ENCODE measurements around the gene KIF17.
A peak's percentile ranks its signal among the peaks of the same experiment; 100 is the strongest.
"Not testable (repeated sequence)": the region's sequence is repeated elsewhere in the genome, so short reads cannot be mapped to it uniquely, and the experiment has no call there.

KIF17 gene

DNA sequence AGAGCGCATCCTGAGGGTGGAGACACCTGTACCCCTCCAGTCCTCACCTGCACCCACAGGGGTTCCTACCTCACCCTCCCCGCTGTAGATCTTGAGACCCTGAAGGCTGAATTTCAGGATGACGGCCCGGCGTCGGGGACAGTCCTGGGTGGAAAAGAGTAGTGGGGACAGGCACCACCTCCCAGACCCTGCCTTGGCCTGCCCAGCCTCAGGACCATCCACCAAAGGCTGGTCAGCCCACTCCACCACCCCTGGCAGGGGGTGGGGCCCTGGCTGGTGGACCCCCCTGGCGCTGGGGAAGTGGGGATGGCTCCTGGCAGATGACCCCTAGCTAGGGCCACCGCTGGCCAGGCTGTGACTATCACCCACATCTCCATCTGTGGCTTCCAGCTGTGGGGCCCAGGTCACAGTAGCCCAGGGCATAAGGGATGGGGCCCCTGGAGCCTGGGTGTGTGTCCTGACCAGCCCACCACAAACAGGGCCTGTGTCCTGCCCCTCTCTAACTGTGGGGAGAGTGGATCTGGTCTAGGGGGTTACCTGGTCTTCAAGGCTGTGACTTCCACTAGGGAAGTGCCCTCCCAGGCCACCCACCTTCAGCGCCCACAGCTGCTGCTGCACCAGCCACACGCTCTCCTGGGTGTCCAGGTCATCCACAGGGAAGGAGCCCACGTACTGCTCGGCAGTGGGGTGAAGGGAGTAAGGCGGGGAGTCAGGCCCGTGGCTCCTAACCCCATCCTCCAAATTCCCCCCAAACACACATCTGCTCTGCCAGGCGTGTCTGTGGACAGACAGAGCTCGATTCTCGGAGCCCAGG, 9.3 kb upstream of the KIF17 start:
- DNase-seq: no peak

DNA sequence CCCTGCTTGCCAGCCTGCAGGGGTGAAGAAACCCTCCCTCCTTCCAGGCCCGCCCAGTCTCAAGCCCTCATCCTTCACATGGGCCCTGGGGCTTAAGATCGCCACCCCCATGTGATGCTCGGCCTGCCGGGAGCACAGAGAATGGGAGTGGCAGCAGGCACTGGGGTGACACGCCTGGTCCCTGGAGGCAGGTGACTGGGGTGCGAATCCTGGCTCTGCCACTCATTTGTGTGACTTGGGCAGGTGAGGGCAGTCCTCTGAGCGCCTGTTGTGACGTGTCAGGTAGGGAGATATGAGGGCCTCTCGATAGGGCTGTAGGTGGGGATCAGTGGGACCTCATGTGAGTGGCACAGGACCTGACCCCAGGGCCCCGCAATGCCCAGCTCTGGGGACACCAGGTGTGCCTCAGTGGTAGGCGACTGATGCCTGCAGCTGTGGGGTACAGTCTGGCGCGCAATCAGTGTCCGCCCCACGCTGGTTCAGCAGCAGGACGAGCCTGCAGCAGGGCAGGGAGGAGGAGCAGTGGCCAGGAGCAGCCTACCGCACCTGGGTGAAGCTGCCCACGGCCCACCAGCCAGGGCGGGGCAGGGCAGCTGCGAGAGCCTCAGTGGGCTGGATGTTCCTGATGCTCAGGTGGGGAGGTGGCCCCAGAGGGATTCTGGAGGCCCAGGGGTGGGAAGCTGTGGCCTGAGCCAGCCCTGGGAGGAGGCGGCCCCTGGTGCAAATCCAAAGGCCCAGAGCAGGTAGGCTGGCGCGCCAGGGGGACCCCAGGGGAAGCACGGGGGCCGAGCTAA, 8.5 kb upstream of the KIF17 start:
- DNase-seq: no peak

DNA sequence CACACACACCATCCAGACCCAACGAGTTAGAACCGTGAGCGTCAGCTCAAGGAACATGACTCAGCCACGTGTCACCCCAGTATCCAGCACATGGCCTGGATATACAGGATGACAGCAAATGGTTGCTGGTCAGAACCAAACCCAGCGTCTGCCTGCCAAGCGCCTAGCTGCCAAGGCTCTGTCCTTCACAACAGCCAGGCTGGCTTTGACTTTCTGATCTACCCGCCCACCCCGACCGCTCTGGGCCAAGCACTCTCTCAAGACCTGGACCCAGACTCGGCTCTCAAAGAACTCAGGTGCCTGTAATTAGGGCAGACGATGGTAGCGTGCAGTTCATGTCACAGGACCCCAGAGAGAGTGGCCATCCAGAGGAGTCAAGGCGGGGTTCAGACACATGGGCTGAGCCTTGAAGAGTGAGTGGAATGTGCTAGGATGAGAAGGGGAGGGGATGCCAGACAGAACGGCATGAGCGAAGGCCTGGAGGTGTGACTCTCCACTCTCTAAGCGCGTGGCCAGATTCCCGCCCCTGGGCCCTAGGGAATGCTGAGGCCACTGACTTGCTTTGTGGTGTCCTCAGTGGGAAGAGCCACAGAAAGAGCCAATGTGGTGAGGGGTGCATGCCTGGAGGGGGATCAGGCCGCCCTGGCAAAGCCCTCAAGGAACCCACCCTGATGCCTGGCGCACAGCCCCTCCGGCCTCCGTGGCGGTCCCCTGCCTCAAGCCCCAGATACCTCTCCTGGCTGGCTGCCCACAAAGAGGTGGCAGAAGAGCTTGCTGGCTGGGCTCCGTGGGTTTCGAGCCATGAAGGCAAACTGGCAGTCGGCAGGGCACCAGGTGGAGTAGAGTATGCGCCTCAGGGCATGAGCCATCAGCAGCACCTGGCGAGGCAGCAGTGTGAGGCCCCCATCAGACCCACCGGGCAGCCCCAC, 7.6 kb upstream of the KIF17 start:
- DNase-seq: peak; percentile 86

DNA sequence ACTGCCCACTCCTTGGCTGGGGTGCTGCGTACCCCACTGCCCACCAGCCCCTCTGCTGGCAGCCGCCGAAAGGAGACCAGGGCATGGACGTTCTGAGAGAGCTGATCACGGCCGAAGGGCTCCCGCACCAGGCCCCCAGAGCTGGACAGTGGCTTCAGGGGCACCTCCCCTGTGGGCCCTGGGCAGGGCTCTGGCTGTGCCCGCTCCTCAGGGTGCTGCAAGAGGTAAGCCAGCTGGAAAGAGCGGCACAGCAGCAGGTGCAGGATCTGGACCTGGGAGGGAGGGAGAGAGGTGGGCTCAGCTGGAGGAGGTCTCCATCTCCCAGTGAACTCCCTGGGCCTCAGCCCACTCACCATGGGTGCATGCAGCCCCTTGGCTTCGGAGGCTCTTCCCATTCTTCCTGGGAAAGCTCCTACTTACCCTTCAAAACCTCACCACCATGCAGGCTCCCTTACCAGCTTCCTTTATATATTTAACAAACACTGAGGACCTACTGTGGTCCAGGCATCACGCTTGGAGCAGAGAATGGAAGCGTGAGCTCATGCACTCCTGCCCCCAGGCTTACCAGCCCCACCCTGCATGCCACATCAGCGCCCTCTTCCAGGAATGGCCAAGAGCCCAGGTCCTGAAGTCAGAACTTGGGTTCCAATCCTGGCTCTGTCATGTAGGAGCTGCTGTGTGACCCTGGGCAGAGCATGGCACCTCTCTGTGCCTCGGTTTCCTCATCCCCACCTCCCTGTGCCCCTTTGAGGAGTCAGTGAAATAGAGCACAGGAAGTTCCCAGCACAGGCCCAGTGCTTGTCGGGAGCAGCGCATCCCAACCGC, 6.8 kb upstream of the KIF17 start:
- no peak for DNase-seq

DNA sequence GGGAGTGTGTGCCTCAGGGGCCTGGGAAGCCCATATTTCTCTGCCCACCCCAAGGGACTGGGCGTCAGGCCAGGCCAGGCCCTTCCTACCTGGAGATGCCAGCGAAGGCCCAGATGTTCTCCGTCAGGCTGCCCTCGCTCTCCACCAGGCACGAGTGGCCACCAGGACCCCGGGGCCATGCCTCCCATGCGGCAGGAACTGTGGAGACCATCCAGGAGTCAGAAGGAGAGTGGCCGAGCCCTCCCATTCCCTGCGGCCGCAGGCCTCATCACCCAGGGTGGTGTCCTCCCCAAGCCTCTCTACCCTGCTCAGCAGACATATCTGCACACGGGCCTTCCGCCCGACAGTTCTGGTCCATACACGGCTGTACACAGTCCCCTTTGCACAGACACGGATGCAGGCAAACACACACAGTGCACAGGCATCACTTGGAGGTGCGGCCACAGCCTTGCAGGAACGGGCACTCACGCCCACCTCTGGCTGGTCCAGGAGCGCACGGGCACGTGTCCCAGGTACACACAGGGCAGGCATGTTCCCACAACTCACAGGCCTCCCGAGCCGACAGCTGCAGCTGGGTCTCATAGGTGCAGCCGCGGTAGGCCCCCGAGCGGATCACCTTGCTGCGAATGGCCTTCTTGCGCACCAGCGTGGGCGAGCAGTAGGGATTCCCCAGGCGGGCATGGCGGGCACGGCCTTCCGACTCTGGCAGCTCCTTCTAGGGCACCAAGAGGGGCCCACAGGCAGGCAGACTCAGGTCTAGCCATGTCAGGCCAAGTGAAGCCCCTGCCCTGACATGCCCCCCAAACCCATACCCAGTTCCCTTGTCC, 5.9 kb upstream of the KIF17 start:
- no peak for DNase-seq

DNA sequence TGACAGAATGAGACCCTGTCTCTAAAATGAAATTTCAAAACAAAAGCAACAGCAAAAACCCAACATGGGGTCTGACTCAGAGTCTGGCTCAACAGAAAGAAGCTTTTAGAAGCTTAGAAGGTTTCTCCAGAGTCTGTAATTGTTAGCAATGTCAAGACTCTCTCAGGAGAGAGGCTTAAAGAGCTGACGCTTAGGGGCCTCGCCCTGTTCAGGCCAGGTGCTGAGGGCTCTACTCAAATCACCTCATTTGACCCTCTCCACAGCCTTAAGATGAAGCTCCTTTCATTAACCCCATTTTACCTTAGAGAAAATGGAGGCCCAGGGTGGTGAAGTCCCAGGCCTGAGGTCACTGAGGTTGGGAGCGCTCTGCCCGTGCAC, 5.3 kb upstream of the KIF17 start:
- no peak for DNase-seq

DNA sequence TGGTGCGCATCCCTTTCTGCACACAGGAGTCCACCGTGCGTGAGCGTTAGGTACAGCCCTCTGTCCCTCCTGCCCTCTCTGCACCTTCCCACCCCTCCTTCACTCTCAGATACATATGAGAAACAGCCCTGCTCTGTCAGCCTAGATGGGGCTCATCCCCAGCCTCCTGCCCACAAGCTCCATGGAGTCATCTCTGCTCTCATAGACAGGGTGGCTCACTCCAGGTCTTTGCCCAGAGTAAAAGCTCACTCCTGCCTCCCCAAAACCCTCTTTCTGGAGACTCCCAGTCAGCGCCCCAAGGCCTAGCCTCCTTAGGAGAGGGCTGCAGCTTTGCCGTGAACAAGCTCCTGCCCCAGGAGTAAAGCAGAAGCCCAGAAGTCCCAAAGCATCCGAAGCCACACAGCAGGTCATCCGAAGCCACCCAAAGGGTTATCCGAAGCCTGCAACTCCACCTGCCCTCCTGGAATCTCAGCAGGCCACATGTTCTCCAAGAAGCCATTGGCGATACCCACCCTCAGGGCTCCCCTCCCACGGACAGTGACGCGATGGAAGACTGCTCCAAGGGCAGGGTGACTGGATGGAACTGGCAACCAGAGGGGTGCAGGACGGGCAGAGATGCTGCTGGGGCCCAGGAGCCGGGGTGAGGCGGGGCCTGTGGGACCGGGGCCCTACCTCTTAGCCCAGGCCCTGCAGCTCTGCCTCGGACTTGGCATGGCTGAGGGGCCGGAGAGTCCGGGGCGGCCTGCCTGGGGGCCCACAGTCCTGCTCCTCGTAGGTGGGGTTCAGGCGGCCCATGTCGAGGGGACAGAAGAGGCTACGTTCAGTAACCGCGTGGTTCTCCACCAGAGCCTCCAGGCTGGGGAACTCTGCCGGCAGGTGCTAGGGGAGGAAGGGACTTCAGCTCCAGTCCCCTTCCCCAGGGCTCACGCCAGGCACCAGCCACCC, 3.6 kb upstream of the KIF17 start:
- no peak for DNase-seq

DNA sequence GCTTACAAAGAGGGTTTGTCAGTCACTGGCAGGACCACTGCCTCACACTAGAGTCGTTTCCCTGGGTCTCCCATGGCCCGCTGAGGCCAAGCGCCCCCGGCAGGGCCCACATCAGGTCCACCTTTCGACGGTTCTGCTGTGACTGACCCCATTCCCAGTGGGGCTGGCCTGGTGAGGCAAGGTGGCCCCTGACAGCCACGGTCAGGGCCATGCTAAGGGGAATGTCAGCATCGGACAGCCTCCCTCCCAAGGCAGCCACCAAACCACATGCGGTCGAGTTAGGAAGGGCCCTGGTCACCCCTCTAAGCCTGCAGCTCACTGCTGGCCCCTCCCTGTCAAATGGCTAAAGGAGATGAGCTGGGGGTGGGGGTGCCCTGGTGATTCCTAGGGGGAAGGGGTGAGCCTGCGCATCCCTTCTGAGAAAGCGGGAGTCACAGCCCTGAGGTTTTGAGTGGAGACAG, 2.9 kb upstream of the KIF17 start:
- no peak for DNase-seq

DNA sequence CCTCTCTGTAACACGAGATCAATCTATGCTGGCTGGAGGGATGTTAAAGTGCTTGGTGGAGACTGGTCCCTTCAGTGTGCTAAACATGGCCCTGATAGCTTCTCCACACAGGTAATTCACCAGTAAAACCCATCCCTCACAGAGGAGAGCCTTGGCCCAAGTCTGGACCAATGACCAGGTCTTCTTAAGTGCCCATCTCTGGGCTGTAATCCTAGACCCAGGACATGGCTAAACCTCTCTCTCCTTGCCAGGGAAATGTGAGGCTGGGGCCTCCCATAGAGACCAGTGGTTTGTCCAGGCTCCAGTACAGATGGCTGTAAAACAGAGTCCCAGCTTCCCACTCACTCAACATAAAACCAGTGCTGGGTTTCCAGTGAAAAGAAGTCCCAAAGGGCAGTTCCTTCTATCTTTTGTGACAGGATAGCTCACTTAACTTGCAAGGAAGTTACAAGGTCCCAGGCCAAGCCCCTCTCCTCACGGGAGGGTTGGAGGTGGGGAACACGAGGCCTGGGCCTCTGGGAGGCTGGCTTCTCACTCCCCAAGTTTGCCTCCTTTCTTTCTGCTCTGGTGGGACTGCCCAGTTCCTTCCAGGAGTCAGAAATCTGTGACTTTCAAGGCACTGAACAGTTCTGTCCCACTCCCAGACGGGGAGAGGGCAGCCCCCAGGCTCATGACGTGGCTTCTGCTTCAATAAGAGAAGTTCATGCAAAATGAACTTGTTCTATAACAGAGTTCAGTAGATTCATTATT, 2.2 kb upstream of the KIF17 start:
- DNase-seq: no peak

DNA sequence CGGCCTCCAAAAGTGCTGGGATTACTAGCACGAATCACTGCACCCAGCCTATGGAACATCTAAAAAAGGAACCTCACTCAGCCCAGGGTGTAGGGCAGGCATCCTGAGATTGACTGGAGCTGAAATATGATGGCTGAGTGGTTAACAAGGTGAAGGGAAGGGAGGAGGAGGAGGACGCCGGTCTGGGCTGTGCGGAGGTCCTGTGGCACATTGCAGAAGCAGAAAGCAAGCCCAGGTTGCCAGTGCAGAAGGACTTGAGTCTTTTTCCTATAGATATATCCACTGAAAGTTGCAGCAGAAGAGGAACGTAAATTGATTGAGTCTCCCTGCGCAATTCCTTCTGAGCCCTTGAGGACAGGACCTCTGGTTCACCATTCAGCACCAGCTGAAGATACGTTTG, 1.5 kb upstream of the KIF17 start:
- DNase-seq: no peak

DNA sequence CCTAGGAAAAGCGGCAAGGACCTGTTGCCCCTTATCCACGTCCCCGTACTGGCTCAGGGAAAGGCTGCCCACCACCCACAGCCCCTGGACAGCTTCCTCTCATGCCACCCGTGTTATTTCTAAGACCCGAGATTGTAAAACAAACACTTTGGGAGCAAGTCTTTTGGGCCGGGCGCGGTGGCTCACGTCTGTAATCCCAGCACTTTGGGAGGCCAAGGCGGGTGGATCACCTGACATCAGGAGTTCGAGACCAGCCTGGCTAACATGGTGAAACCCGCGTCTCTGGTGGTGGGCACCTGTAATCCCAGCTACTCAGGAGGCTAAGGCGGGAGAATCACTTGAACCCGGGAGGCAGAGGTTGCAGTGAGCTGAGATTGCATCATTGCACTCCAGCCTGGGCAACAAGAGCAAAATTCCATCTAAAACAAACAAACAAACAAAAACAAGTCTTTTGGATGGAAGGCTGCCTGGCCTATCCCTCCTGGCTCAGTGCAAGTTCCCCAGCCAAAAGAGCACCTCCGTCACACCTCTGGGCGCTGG, 606 bp upstream of the KIF17 start:
- DNase-seq: not testable (repeated sequence)

DNA sequence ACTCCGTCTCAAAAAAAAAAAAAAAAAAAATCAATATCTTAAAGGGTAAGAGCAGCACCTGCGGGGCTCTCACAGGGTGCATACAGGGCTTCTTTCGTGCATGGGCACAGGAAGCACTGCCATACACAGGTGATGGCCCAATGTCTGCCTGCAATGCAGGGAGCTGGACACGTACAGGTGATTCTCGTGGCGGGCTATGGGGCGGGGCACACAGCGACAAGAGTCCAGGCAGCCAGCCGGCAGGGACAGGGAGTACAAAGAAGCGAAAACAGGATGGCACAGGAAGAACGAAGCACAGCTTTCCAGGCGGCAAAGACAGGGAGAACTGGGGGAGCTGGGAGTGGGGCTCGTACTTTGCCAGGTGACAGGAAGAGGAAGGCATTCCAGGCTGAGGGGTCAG, 1.6 kb downstream of the KIF17 start:
- DNase-seq: no peak

DNA sequence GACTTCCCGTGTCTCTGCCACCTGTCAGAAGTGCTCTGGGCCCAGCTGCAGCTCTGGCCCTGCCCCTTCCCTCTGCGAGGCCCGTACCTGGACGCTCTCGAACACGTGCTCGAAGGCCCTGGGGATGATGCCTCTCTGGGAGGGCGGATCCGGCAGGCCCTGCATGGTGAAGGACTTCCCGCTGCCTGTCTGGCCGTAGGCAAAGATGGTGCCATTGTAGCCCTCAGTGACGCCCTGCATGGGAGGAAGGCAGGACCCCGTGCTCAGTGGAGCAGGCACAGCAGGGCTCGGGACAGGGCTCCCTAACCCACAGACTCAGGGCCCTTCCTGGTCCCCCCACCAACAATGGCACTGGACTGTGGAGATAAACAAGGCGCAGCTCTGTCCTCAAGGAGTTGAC, 2.4 kb downstream of the KIF17 start:
- no peak for DNase-seq

DNA sequence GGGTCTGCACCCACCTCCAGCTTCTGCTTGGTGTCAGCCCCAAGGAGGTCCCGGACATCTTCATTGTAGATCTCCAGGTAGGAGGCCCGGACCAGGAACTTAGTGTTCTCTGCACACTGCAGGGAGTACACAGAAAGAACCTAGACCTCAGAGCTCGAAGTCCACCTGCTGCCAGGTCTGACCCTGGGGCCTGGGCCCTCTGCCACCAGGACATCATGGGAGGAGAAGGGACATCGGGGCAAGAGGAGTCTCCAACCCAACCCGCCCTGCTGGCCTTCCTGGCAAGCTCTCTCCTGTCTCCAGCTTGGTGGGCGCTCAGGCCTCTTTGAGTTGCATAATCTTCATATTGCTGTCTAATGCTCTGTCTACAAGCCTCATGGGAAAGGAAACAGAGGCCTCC, 4.4 kb downstream of the KIF17 start:
- no peak for DNase-seq

DNA sequence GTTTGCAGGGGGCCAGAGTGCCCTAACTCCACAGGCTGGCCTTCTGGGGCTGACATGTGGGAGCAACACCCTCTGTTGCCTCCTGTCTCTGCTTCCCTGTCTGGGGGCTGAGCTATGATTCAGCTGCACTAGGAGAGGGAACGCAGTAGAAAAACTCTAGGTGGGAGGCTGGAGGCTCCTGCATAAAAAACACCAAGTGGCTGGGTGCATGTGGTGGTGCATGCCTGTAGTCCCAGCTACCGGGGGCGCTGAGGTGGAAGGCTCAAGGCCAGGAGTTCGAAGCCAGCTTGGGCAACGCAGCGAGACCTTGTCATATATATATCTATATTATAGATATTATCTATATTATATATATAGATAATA, 5.6 kb downstream of the KIF17 start:
- DNase-seq: no peak

DNA sequence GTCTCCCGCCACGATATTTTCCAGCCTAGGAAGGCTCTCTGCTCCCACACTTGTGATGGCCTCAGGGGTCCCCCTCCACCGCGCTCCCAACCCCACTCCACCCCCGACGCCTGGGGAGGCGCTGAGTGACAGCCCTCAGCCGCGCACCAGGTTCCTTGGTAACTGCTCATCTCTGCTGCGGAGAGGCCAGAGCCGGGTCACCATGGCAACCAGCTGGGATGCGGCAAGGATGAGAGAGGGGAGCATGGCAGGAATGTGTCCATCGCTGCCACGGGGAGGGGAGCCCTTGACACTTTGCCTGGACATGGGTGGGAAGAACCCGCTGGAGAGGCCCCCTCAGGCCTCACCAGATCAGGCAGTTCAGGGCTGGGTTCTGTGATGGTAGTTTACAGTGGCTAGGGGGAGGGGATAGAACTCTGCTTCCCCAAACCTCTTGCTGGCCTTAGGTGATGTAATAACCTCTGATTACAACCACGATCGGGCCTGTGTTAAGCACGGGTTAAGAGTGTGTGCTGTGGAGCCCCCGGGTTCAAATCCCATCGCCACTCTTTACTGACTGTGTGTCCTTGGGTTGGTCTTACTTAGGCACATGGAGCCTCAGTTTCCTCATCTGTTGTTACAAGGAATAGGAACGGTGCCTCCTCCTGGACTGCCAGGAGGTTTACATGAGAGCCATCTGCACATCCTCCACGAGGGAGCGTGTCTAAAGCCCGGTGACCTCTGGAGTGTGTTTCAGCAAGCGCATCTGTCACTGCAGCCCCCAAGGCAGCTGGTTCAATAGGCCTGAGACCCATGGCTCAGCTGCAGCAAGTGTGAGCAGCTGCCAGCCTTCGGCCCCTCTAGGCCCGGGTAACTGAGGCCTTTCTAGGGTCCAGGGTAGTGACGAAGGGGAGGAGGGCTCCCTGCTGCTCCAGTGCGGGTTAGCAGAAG, 6.3 kb downstream of the KIF17 start:
- DNase-seq: no peak

DNA sequence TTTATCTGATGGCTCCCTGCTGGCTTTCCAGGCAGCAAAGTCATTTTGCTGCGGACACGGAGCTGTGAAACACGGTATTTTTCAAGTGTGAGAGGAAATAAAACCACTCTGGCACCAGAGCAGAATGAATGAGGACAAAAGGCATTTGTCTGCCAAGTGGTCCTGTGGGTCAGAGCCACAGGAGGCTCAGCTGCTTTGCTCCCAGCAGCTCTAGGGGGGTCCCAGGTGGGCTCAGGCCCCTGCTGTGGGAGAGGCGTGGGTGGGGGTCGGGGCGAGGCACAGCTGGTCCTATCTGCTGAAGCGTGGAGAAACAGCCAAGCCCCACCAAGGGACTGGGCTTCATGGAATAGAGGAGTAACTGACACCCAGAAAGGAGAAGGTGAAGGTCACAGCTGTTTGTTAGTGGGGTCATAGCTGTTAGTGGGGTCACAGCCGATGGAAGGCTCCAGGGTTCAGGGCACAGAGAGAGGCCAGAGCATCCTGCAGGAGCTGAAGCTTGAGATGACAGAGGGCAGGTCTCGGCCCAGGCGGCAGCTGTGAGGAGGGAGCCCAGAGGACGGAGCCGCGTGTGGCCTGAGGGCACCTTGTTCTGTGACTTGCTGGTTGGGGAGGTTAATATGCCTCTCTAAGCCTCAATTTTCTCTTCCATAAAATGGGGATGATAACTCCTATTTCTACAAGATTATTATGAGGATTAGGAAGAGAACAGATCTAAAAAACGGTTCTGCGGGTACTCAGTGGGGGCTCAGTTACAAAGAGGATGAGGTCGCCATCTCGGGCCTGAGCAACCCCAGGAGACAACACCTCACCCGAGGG, 7.1 kb downstream of the KIF17 start:
- DNase-seq: no peak

Measured in COR-L47 (cell line).